Superior temporal gyrus (tissue), 1 donor: Measurements from ENCODE around the gene ALK.
"Not testable (repeated sequence)": the region's sequence is repeated elsewhere in the genome, so short reads cannot be mapped to it uniquely, and the experiment has no call there.

Experiments used
- DNase-seq: peaks from one replicate; pipeline ENCODE4 v3.0.0-alpha.2; 2016; ENCODE audit errors: extremely low spot score

ALK gene

GRCh38 chr2:29281086-29281915, 640.1 kb downstream of the ALK start:
- DNase-seq = peak; percentile 89

- DNase-seq = no peak
Measured at GRCh38 chr2:29278966-29279365, 642.4 kb downstream of the ALK start.

GRCh38 chr2:29276151-29276550, 645.2 kb downstream of the ALK start:
- no peak for DNase-seq

- DNase-seq = no peak
Measured at GRCh38 chr2:29275186-29275585, 646.2 kb downstream of the ALK start.

- DNase-seq = no peak
Measured at GRCh38 chr2:29273685-29274611, 647.4 kb downstream of the ALK start.

- no peak for DNase-seq
Measured at GRCh38 chr2:29273004-29273684, 648.2 kb downstream of the ALK start.

- no peak for DNase-seq
Measured at GRCh38 chr2:29272311-29272710, 649.1 kb downstream of the ALK start.

- DNase-seq = no peak
Measured at GRCh38 chr2:29270701-29271121, 650.7 kb downstream of the ALK start.

GRCh38 chr2:29269765-29270109, 651.6 kb downstream of the ALK start:
- no peak for DNase-seq

GRCh38 chr2:29269095-29269764, 652.2 kb downstream of the ALK start:
- no peak for DNase-seq

- no peak for DNase-seq
Measured at GRCh38 chr2:29267720-29268119, 653.7 kb downstream of the ALK start.

- DNase-seq = no peak
Measured at GRCh38 chr2:29263886-29264285, 657.5 kb downstream of the ALK start.

- DNase-seq = no peak
Measured at GRCh38 chr2:29262681-29263260, 658.6 kb downstream of the ALK start.

GRCh38 chr2:29261003-29261402, 660.4 kb downstream of the ALK start:
- no peak for DNase-seq

GRCh38 chr2:29260142-29260772, 661.1 kb downstream of the ALK start:
- DNase-seq = no peak

GRCh38 chr2:29259221-29259620, 662.2 kb downstream of the ALK start:
- DNase-seq = no peak

- no peak for DNase-seq
Measured at GRCh38 chr2:29255004-29255403, 666.4 kb downstream of the ALK start.

GRCh38 chr2:29253495-29254275, 667.7 kb downstream of the ALK start:
- not testable (repeated sequence) for DNase-seq

GRCh38 chr2:29253026-29253425, 668.4 kb downstream of the ALK start:
- no peak for DNase-seq

GRCh38 chr2:29251406-29251805, 670.0 kb downstream of the ALK start:
- no peak for DNase-seq
